Activated naive CD8-positive, alpha-beta T cell (primary cell): ENCODE results near the gene ZSWIM5.

Experiments used
- H3K27ac Mint-ChIP-seq: one replicate; pipeline ENCODE4 v1.8.0; 2021; ENCODE audit warnings: mixed read lengths
- H3K27me3 Mint-ChIP-seq: one replicate; pipeline ENCODE4 v1.8.0; 2021; ENCODE audit warnings: mixed read lengths
- H3K36me3 Mint-ChIP-seq: one replicate; pipeline ENCODE4 v1.8.0; 2021; ENCODE audit warnings: mixed read lengths
- H3K4me1 Mint-ChIP-seq: one replicate; pipeline ENCODE4 v1.8.0; 2021; ENCODE audit warnings: low read depth, mixed read lengths
- H3K4me3 Mint-ChIP-seq: one replicate; pipeline ENCODE4 v1.8.0; 2021; ENCODE audit warnings: mild to moderate bottlenecking, mixed read lengths
- H3K9me3 Mint-ChIP-seq: one replicate; pipeline ENCODE4 v1.8.0; 2021; ENCODE audit warnings: low read depth, mixed read lengths

ZSWIM5 gene

DNA sequence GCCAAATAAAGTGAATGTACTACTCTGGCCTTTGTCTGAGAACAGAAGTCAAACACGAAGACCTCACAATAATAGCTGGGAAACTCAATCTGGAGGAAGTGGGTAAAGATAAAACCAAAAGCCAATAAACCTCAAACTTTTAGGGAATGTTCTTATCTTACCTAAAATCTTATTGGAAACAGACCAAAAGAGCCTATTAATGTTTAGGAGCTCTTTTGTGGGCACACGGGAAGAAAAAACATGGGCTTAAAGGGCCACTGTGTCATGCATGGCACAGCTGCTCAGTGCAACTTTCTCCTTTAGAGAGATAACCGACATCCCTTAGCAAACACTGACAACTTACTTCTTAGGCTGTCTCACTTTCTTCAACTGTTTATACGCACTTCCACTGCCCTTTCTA is 236.1 kb downstream of the ZSWIM5 start:
- Mint-ChIP-seq H3K4me1 (peaks cover 12% of the 10 kb centered on the region), H3K9me3 (no peaks in the 10 kb centered on the region), H3K36me3 (peaks cover 7% of the 10 kb centered on the region), H3K27ac (no peak overlapping the region), H3K4me3 (no peak overlapping the region), H3K27me3 (no peaks in the 10 kb centered on the region)
